Fibroblast of upper back skin (primary cell): ENCODE results near the gene ABHD1.
A peak's percentile ranks its signal among the peaks of the same experiment; 100 is the strongest.
"Not testable (repeated sequence)": the region's sequence is repeated elsewhere in the genome, so short reads cannot be mapped to it uniquely, and the experiment has no call there.

Experiments used
- DNase-seq: peaks from one replicate; pipeline ENCODE4 v3.0.0-alpha.2; 2013

ABHD1 gene

DNA sequence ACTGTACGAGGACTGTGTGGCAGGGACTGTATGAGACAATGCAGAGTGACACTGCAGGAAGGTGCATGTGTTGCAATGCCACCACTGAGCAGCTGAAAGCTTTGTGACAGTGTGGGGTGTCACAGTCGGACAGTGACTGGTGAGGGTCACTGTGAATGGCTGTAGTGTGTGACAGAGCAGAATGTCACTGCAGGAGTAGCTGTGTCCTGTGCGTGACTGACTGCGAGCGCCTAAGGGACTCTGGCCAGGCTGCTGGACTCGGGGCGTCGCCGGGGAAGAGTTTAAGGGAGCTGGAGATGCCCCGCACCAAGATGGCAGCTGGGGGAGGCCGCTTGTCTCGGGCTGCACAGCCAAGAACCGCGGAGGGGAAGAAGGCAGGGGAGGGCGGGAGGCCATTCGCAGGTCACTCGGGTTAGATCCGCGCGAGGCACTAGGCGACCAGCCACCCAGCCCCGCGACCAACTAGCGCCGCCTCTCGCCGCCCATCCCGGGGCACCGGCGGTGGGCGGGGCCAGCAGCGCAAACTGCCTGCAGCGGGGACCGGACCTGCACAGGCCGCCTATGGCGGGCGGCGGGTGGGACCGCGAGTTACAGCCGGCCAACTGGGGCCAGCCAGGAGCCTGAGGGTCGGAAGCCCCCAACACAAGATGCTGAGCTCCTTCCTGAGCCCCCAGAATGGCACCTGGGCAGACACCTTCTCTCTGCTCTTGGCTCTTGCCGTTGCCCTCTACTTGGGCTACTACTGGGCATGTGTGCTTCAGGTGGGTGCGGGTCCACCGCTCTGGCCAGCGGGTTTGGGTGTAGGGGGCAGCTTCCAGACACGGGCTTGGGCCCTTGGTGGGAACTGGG, at the start of gene ABHD1:
ABHD1 (plus strand) TSS at position 514 of the 849 bp plus-strand sequence; CDS start at position 648, 134 bp downstream.
- peak; percentile 7 for DNase-seq

DNA sequence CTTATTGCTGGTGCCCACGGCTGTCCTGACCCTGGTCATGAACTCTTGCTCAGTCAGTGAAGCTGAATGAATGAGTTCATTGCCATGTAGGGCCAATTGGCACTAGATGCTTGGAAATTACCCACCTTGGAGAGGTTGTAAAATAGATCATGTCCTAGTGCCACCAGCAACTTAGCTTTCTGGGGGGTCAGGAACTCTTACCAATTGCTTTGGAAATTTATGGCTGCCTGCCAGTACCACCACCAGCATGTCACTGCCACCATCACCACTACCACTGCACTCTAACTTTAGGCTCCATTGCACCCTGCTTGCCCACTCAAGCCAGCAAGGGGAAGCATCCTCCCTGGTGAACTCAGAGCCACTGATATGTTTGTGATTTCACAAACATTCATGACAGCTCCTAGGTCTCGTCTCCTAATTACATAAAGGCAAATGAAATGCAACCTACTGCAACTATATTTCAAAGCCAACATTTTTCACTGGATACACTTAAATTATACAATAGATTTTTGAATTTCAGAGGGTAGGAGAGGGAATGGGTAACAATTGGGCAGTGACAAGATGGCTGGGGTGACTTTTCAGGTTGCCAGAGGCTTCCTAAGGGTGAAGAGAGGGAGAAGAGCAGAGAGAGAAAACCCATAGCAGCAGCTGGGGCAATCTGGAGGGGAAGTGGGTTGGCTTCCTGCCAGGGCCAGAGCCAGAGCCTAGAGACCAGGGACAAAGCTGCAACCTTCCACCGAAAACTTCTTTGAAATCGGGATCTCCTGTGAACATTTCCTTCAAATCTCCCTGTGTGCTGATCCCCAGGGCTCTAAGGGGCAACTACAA, 48.7 kb upstream of the ABHD1 start:
- peak; percentile 49 for DNase-seq

DNA sequence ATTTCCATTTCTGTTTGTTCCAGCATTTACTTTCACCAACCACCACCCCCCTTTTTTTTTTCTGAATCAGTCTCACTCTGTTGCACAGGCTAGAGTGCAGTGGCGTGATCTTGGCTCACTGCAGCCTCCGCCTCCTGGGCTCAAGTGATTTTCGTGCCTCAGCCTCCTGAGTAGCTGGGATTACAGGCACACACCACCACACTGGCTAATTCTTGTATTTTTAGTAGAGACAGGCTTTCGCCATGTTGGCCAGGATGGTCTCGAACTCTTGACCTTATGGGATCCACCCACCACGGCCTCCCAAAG, 48.1 kb upstream of the ABHD1 start:
- DNase-seq, result not testable (repeated sequence)

DNA sequence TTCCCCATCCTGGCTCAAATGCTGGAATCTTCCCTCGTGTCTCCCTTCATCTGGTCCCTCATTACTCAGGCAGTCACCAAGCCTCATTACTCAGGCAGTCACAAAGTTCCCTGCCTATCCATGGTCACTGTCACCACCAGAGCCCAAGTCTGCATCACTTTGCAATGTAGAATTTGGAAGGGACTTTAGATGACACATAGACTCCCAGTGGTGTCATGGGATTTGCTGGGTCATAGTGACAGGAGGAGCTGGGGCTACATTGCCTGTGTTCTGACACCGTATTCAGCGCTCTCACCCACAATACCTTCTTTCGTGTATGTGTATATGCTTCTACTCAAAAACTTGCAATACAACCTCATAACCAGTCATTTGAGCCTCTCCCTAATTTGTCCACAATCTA, 47.3 kb upstream of the ABHD1 start:
- DNase-seq, result no peak

DNA sequence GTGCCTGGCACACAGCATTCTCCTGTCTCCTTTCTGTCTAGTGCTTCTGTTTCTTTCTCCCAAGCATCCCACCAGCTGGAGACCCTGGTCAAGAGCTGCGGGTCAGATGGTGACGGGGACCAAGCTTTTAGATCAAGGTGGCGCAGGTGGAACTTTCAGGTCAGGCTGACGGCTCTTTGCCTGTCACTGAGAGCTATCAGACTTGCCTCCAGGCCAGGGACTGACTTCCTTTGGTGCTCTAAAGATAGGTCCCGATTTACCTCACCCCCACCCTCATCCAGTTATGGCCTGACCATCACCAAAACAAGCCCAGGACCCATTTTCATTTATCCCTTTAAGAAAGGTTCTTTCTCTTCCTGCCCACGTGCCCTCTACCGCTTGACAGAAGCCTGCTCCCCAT, 46.4 kb upstream of the ABHD1 start:
- no peak for DNase-seq

DNA sequence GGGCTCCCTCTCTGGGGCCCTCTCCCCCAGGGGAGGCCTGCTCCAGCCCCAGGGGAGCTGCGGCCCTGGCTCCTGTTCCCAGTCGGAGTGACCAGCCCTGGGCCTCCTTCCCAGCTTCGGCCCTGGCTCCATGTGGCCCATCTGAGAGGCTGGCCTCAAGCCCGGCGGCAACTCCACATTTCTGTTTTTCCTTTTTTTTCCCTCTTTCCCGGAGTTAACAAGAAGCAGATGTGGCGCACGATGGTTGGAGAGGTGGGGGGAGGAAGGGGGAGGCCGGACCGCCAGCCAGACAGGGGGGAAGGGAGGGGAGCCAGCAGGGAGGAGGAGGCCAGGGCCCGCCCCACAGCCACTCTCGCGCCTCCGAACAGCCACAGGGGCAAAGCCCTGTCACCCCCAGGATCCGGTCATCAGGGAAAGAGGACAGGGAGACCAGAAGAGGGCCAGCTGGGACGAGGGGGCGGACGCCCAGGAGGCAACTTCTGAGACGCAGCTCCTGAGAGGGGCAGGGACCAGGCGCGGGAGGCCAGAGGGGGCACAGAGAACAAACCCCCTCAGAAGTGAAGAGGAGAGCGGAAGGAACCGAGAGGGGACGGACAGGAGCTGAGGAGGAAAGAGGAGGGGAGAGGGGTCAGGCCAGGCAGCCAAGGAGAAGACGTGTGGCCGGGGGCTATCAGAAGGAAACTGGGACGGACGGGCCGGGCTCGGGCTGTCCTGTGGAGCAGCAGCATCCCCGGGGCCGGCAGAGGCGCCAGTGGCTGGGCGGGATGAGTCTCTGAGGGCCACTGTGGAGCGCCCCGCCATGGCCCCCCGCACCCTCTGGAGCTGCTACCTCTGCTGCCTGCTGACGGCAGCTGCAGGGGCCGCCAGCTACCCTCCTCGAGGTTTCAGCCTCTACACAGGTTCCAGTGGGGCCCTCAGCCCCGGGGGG, 45.1 kb upstream of the ABHD1 start, which contains the start of gene EMILIN1:
EMILIN1 (plus strand) TSS at position 349 of the 928 bp plus-strand sequence; CDS start at position 800, 451 bp downstream.
- peak; percentile 98 for DNase-seq

DNA sequence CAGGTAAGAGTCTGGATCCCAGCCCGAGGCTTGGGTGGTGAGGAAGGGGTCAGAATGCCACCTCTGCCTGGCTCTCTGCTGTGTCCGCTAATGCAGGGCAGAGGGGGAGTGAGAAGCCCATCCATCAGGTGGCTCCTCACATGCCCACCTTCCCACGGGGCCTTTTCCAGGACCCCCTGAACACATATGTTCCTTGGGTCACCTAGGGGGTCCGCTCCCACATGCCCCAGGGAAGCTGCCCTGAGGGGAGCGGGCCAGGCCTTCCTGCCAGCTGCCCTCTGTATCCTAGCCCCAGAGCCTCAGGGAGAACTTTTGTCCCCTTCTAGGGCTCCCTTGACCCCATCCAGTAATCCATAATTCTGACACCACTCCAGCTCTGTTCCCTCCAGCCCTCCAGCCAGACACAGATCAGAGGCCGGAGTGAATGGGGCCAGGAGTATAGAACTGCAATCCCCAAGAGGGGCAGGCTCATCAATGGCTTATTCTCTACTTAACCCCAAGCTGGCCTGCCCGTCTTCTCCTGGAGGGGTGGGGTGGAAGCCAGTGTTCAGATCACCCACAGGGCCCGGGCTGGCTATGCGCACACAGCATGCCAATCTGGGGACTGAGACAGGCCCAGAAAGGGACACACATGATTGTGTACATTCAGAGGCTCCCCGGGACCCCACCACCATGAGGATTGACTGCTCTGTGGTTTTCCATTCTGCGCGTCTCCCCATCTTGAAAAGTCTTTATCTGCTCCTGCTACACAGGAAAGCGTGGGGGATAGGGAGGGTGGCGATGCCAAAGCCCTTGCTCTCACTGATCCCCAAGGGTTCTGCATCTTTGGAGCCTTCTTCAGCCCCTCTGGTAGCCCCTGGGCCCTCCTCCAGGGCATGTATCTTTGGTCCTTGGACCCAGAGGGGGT, 44.1 kb upstream of the ABHD1 start:
- DNase-seq, result no peak

DNA sequence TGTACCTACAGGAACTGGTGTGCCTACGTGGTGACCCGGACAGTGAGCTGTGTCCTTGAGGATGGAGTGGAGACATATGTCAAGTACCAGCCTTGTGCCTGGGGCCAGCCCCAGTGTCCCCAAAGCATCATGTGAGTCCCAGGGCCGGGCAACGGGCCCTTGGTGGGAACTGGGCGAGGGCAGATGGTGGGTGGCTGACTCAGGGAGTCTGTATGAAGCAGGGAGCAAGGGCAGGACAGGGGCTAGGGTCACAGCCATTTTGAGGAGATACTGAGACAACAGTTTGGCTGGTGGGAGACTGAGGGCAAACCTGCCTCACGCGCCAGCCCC, 43.5 kb upstream of the ABHD1 start:
- DNase-seq, result no peak

DNA sequence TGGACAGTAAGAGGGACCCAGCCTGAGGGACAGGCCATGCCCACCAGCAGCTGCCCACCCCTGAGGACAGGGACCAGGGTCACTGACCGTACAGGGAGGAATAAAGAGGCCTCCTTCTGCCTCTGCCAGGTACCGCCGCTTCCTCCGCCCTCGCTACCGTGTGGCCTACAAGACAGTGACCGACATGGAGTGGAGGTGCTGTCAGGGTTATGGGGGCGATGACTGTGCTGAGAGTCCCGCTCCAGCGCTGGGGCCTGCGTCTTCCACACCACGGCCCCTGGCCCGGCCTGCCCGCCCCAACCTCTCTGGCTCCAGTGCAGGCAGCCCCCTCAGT, 43.0 kb upstream of the ABHD1 start:
- no peak for DNase-seq

DNA sequence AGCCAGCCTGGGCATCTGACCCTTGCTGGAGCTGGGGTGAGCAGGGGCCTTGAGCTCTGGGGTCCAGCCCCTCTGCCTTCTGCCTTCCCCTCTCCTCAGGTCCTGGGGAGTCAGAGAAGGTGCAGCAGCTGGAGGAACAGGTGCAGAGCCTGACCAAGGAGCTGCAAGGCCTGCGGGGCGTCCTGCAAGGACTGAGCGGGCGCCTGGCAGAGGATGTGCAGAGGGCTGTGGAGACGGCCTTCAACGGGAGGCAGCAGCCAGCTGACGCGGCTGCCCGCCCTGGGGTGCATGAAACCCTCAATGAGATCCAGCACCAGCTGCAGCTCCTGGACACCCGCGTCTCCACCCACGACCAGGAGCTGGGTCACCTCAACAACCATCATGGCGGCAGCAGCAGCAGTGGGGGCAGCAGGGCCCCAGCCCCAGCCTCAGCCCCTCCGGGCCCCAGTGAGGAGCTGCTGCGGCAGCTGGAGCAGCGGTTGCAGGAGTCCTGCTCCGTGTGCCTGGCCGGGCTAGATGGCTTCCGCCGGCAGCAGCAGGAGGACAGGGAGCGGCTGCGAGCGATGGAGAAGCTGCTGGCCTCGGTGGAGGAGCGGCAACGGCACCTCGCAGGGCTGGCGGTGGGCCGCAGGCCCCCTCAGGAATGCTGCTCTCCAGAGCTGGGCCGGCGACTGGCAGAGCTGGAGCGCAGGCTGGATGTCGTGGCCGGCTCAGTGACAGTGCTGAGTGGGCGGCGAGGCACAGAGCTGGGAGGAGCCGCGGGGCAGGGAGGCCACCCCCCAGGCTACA, 41.4 kb upstream of the ABHD1 start:
- DNase-seq, result no peak

DNA sequence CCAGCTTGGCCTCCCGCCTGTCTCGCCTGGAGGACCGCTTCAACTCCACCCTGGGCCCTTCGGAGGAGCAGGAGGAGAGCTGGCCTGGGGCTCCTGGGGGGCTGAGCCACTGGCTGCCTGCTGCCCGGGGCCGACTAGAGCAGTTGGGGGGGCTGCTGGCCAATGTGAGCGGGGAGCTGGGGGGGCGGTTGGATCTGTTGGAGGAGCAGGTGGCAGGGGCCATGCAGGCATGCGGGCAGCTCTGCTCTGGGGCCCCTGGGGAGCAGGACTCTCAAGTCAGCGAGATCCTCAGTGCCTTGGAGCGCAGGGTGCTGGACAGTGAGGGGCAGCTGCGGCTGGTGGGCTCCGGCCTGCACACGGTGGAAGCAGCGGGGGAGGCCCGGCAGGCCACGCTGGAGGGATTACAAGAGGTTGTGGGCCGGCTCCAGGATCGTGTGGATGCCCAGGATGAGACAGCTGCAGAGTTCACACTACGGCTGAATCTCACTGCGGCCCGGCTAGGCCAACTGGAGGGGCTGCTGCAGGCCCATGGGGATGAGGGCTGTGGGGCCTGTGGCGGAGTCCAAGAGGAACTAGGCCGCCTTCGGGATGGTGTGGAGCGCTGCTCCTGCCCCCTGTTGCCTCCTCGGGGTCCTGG, 40.7 kb upstream of the ABHD1 start:
- DNase-seq, result no peak

DNA sequence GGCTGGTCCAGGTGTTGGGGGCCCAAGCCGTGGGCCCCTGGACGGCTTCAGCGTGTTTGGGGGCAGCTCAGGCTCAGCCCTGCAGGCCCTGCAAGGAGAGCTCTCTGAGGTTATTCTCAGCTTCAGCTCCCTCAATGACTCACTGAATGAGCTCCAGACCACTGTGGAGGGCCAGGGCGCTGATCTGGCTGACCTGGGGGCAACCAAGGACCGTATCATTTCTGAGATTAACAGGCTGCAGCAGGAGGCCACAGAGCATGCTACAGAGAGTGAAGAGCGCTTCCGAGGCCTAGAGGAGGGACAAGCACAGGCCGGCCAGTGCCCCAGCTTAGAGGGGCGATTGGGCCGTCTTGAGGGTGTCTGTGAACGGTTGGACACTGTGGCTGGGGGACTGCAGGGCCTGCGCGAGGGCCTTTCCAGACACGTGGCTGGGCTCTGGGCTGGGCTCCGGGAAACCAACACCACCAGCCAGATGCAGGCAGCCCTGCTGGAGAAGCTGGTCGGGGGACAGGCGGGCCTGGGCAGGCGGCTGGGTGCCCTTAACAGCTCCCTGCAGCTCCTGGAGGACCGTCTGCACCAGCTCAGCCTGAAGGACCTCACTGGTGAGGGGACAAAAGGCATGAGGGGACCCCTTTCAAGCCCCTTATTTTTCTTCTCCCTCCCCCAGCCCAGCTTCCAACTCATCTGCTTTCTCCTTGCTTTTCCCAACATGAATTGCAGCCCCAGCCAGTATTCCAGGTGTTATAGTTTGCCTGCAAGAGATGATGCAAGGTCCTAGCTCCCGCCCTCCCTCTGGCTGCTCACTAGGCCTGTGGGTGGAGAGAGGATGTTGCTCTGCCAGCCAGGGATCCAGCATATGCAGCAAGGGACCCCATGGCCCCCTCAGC, 40.0 kb upstream of the ABHD1 start:
- DNase-seq, result no peak

DNA sequence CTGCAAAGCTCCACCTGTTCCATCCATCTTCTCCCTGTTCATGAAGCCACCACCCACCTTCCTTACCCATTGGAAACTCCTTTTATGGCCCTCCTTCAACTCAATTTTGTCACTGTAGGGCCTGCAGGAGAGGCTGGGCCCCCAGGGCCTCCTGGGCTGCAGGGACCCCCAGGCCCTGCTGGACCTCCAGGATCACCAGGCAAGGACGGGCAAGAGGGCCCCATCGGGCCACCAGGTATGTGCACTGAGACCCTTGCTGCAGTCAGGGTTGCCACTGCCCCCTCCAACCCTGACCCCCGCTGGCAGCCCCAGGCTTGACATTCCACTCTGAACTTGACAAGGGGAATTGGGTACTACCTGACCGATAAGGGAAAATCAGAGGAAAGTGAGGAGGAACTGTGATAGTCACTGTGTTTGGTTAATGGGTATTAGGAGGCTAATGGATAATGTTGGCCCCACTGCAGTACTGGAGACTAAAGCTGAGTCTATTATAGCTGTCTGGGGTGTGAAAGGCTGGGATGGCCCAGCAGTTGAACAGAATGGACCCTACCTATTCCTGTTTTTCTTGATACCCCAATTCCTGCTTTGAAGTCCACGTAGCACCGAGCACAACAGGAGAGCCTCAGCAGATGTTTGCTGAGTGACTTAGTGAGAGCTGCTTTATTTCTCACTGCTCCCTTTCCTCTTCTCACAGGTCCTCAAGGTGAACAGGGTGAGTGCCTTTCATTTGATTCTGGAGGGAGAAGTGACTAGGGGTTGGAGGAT, 39.1 kb upstream of the ABHD1 start:
- DNase-seq, result no peak

DNA sequence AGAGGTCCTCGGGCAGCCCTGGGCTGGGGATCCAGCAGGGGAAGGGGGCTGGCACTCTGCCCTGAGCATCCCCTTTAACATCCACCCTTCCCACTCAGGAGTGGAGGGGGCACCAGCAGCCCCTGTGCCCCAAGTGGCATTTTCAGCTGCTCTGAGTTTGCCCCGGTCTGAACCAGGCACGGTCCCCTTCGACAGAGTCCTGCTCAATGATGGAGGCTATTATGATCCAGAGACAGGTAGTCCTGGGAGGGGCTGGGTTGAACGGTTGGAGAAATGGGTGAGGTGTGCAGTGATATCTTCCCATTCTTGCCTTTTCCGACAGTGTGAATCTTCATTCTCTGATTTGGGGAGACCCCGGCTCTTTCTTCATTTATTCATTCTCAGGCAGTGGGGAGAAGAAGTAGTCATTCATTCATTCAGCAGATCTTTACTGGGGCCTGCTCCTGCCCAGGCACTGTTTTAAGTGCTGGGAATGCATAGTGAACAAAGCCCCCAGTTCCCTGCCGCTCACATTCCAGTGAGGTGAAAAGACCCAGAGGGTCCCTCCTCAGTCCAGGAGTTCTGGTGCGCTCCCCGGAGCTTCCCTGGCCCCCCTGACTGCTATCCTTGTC, 38.4 kb upstream of the ABHD1 start:
- DNase-seq, result no peak

DNA sequence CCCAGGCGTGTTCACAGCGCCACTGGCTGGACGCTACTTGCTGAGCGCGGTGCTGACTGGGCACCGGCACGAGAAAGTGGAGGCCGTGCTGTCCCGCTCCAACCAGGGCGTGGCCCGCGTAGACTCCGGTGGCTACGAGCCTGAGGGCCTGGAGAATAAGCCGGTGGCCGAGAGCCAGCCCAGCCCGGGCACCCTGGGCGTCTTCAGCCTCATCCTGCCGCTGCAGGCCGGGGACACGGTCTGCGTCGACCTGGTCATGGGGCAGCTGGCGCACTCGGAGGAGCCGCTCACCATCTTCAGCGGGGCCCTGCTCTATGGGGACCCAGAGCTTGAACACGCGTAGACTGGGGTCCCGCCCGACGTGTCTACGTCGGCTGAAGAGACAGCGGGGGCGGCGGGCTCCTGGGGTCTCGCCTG, 37.9 kb upstream of the ABHD1 start:
- DNase-seq, result peak; percentile 53

DNA sequence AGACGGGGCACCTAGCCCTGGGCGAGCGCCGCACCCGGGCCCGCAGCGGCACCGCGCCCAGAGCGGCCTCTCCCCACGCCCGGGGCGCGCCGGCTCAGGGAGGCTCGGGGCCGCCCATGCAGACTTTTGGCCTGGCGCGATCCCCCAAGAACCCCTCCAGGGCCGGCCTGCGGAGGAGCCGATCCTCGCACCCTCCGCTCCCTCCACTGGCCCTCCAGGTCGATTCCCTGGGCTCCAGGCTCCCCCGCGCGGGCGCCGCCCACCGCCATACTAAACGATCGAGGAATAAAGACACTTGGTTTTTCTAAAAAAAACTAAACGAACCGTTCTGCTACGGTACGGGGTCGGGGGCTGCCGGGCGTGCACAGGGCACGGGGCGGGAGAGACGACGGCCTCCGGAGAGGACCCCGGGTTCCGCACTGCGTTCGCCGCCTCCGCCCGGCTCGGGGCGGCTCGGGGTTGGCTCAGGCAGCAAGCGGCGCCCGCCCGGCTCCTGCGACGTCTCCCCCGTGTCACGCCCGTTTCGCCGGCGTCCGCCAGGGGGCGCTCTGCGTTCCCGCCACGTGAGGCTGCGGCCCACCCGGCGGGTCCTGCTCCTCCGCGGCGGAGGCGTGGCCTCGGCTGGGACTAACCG, 37.4 kb upstream of the ABHD1 start:
- DNase-seq, result peak; percentile 90

DNA sequence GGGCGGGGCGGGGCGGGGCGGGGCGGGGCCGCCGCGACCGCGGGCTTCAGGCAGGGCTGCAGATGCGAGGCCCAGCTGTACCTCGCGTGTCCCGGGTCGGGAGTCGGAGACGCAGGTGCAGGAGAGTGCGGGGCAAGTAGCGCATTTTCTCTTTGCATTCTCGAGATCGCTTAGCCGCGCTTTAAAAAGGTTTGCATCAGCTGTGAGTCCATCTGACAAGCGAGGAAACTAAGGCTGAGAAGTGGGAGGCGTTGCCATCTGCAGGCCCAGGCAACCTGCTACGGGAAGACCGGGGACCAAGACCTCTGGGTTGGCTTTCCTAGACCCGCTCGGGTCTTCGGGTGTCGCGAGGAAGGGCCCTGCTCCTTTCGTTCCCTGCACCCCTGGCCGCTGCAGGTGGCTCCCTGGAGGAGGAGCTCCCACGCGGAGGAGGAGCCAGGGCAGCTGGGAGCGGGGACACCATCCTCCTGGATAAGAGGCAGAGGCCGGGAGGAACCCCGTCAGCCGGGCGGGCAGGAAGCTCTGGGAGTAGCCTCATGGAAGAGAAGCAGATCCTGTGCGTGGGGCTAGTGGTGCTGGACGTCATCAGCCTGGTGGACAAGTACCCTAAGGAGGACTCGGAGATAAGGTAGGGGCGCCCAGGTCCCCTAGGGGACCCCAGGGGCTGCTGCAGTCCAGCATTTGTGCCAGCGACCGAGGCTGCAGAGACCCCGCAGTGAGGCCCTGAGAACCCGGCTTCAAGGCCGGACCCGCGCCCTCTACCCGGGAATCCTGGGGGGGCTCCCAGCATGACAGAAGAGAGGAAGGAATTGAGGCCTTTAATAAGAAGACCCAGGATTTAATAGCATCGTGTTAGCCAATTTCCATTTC, 36.7 kb upstream of the ABHD1 start, which contains the start of gene KHK:
KHK (plus strand) TSS at position 49 of the 870 bp plus-strand sequence; CDS start at position 537, 488 bp downstream.
- DNase-seq, result no peak
